NCI-H345 treated with DMSO at 0.1 percent for 48 hours (cell line): Measurements from ENCODE around the gene SBNO1.
"Not testable (repeated sequence)": the region's sequence is repeated elsewhere in the genome, so short reads cannot be mapped to it uniquely, and the experiment has no call there.

ENCODE experiments used
- DNase-seq: peaks from one replicate; lab custom pipeline; 2025; ENCODE audit not compliant: unreplicated experiment; lab: John Stamatoyannopoulos, UW

SBNO1 gene

GRCh38 chr12:123364532-123365024 is at the start of gene SBNO1:
Gene SBNO1, minus strand, starts transcription at chr12:123364847. Its CDS starts 14,406 bp downstream, at chr12:123350441.
- peak; percentile 64 for DNase-seq

- no peak for DNase-seq
Observed at GRCh38 chr12:123410041-123410412, 45.4 kb upstream of the SBNO1 start.

GRCh38 chr12:123409284-123410040 is 44.8 kb upstream of the SBNO1 start:
- DNase-seq, result not testable (repeated sequence)

- not testable (repeated sequence) for DNase-seq
Observed at GRCh38 chr12:123408619-123409018, 44.0 kb upstream of the SBNO1 start.

- not testable (repeated sequence) for DNase-seq
Observed at GRCh38 chr12:123407934-123408333, 43.3 kb upstream of the SBNO1 start.

GRCh38 chr12:123407269-123407668 is 42.6 kb upstream of the SBNO1 start:
- not testable (repeated sequence) for DNase-seq

GRCh38 chr12:123404581-123404980 is 39.9 kb upstream of the SBNO1 start:
- DNase-seq, result no peak

GRCh38 chr12:123401753-123402683 is 37.4 kb upstream of the SBNO1 start:
- no peak for DNase-seq

- DNase-seq, result no peak
Observed at GRCh38 chr12:123399255-123399617, 34.6 kb upstream of the SBNO1 start.

- DNase-seq, result no peak
Observed at GRCh38 chr12:123398550-123399254, 34.1 kb upstream of the SBNO1 start.

GRCh38 chr12:123398177-123398549 is 33.5 kb upstream of the SBNO1 start:
- no peak for DNase-seq

GRCh38 chr12:123397400-123397799 is 32.8 kb upstream of the SBNO1 start:
- DNase-seq, result no peak

GRCh38 chr12:123396954-123397353 is 32.3 kb upstream of the SBNO1 start:
- no peak for DNase-seq

- no peak for DNase-seq
Observed at GRCh38 chr12:123396543-123396942, 31.9 kb upstream of the SBNO1 start.

GRCh38 chr12:123395236-123395635 is 30.6 kb upstream of the SBNO1 start:
- DNase-seq, result no peak

GRCh38 chr12:123393747-123394146 is 29.1 kb upstream of the SBNO1 start:
- DNase-seq, result no peak

- no peak for DNase-seq
Observed at GRCh38 chr12:123391546-123392343, 27.1 kb upstream of the SBNO1 start.

- no peak for DNase-seq
Observed at GRCh38 chr12:123390498-123391426, 26.1 kb upstream of the SBNO1 start.

- DNase-seq, result no peak
Observed at GRCh38 chr12:123389560-123390351, 25.1 kb upstream of the SBNO1 start.
